Loucy (cell line): Measurements from ENCODE around the gene CACNA1B.

ENCODE experiments used
- H2AFZ ChIP-seq: fragments of 200-600 bp; sonication (generic); 2 replicates; pipeline ENCODE4 v1.6.0; 2016; ENCODE audit warnings: antibody characterized with exemption, mild to moderate bottlenecking, low read length, moderate library complexity
- H3F3A ChIP-seq: fragments of 200-600 bp; 2 replicates; pipeline ENCODE4 v1.6.0; 2016; ENCODE audit warnings: antibody characterized with exemption, low read depth, mild to moderate bottlenecking
- H3K27me3 ChIP-seq: fragments of 200-600 bp; sonication (generic); 2 replicates; pipeline ENCODE4 v1.6.1; 2014; ENCODE audit warnings: low read length, mild to moderate bottlenecking; ENCODE audit not compliant: insufficient read depth, poor library complexity, severe bottlenecking
- H3K36me3 ChIP-seq: fragments of 200-600 bp; sonication (generic); 2 replicates; pipeline ENCODE4 v1.6.1; 2016; ENCODE audit warnings: low read length; ENCODE audit not compliant: insufficient read depth
- H3K4me1 ChIP-seq: fragments of 200-600 bp; sonication (generic); 2 replicates; pipeline ENCODE4 v1.5.1; 2014; ENCODE audit warnings: low read length, mild to moderate bottlenecking; ENCODE audit not compliant: insufficient read depth, poor library complexity, severe bottlenecking
- H3K4me2 ChIP-seq: fragments of 200-600 bp; sonication (generic); 2 replicates; pipeline ENCODE4 v1.6.0; 2014; ENCODE audit warnings: antibody characterized with exemption, low read length, low read depth, mild to moderate bottlenecking; ENCODE audit not compliant: poor library complexity, severe bottlenecking
- H3K4me3 ChIP-seq: fragments of 200-600 bp; sonication (generic); 2 replicates; pipeline ENCODE4 v1.5.1; 2014; ENCODE audit warnings: low read length, mild to moderate bottlenecking, mixed read lengths; ENCODE audit not compliant: poor library complexity, severe bottlenecking
- H3K79me2 ChIP-seq: fragments of 200-600 bp; sonication (generic); 2 replicates; pipeline ENCODE4 v1.6.1; 2014; ENCODE audit warnings: low read length; ENCODE audit not compliant: insufficient read depth
- H3K9ac ChIP-seq: fragments of 200-600 bp; sonication (generic); 2 replicates; pipeline ENCODE4 v1.6.0; 2014; ENCODE audit warnings: mild to moderate bottlenecking, low read depth, low read length, moderate library complexity; ENCODE audit not compliant: poor library complexity, severe bottlenecking
- H3K9me2 ChIP-seq: fragments of 200-600 bp; sonication (generic); replicated peaks from 2 replicates; pipeline ENCODE4 v1.6.1; 2016; ENCODE audit warnings: low read depth, low read length, mixed read lengths
- H3K9me3 ChIP-seq: fragments of 200-600 bp; sonication (generic); 2 replicates; pipeline ENCODE4 v1.6.1; 2014; ENCODE audit warnings: mild to moderate bottlenecking, antibody characterized with exemption, low read length, low read depth; ENCODE audit not compliant: insufficient read depth
- H4K20me1 ChIP-seq: fragments of 200-600 bp; sonication (generic); 2 replicates; pipeline ENCODE4 v1.6.0; 2014; ENCODE audit warnings: antibody characterized with exemption, low read length, mild to moderate bottlenecking; ENCODE audit not compliant: insufficient read depth, poor library complexity, severe bottlenecking
- CTCF ChIP-seq: fragments of 200-600 bp; sonication (generic); conservative IDR thresholded peaks from 2 replicates; pipeline ENCODE4 v1.5.1; 2014; ENCODE audit warnings: mild to moderate bottlenecking, antibody characterized with exemption, low read length
- EZH2phosphoT487 ChIP-seq: fragments of 200-600 bp; IDR thresholded peaks from 2 replicates; pipeline ENCODE4 v1.6.1; 2018; ENCODE audit warnings: antibody characterized with exemption, mild to moderate bottlenecking, moderate library complexity, borderline replicate concordance

The CACNA1B gene

GRCh38 chr9:138022121-138022741 lies 144.6 kb downstream of the CACNA1B start:
- TF ChIP-seq CTCF (no peak), EZH2phosphoT487 (no peak)
- H4K20me1 ChIP-seq, result no peaks in the 10 kb centered on the region
- peaks cover 14% of the 10 kb centered on the region; the same call in 1 of the 2 replicates for H3K9me3 ChIP-seq
- no peak overlapping the region for H3K4me2 ChIP-seq
- H3K27me3 ChIP-seq, result no peaks in the 10 kb centered on the region
- H3K79me2 ChIP-seq, result no peaks in the 10 kb centered on the region
- no peaks in the 10 kb centered on the region for H3K36me3 ChIP-seq
- no peaks in the 10 kb centered on the region for H3K9me2 ChIP-seq
- no peak overlapping the region for H2AFZ ChIP-seq
- H3K9ac ChIP-seq, result no peak overlapping the region
- no peak overlapping the region for H3K4me3 ChIP-seq
- no peaks in the 10 kb centered on the region for H3F3A ChIP-seq
- H3K4me1 ChIP-seq, result no peaks in the 10 kb centered on the region

- Histone ChIP-seq H3K4me1 (no peaks in the 10 kb centered on the region), H3K27me3 (no peaks in the 10 kb centered on the region), H3K4me3 (no peak overlapping the region), H3K9me2 (no peaks in the 10 kb centered on the region), H3K9ac (no peak overlapping the region), H4K20me1 (no peaks in the 10 kb centered on the region), H2AFZ (no peak overlapping the region), H3K9me3 (peaks cover 12% of the 10 kb centered on the region; the same call in 1 of the 2 replicates), H3K4me2 (no peak overlapping the region), H3K36me3 (no peaks in the 10 kb centered on the region), H3F3A (no peaks in the 10 kb centered on the region), H3K79me2 (no peaks in the 10 kb centered on the region)
- no peak for TF ChIP-seq CTCF
- TF ChIP-seq EZH2phosphoT487, result no peak
Observed at GRCh38 chr9:138022756-138023393, 145.3 kb downstream of the CACNA1B start.

GRCh38 chr9:138023394-138024124 lies 146.0 kb downstream of the CACNA1B start:
- no peak overlapping the region for H3K4me2 ChIP-seq
- H3K9me3 ChIP-seq, result peaks cover 12% of the 10 kb centered on the region; the same call in 1 of the 2 replicates
- no peaks in the 10 kb centered on the region for H3K27me3 ChIP-seq
- H3K36me3 ChIP-seq, result no peaks in the 10 kb centered on the region
- no peaks in the 10 kb centered on the region for H3K9me2 ChIP-seq
- no peak overlapping the region for H3K9ac ChIP-seq
- no peak overlapping the region for H2AFZ ChIP-seq
- no peaks in the 10 kb centered on the region for H3K79me2 ChIP-seq
- TF ChIP-seq CTCF (no peak), EZH2phosphoT487 (no peak)
- H3K4me1 ChIP-seq, result no peaks in the 10 kb centered on the region
- no peak overlapping the region for H3K4me3 ChIP-seq
- H4K20me1 ChIP-seq, result no peaks in the 10 kb centered on the region
- no peaks in the 10 kb centered on the region for H3F3A ChIP-seq
